SW480 (cell line): Measurements from ENCODE around the gene CACNA2D3.

ENCODE experiments used
- DNase-seq: peaks from one replicate; pipeline ENCODE4 v3.0.0-alpha.2; 2016; ENCODE audit warnings: low spot score

Gene CACNA2D3

GRCh38 chr3:54217828-54218227 is 95.5 kb downstream of the CACNA2D3 start:
- no peak for DNase-seq

GRCh38 chr3:54222316-54222715 is 100.0 kb downstream of the CACNA2D3 start:
- DNase-seq = no peak

GRCh38 chr3:54223063-54223462 is 100.7 kb downstream of the CACNA2D3 start:
- DNase-seq = no peak

GRCh38 chr3:54225841-54226528 is 103.6 kb downstream of the CACNA2D3 start:
- no peak for DNase-seq

GRCh38 chr3:54228806-54229205 is 106.5 kb downstream of the CACNA2D3 start:
- no peak for DNase-seq

GRCh38 chr3:54232618-54233017 is 110.3 kb downstream of the CACNA2D3 start:
- DNase-seq = no peak

GRCh38 chr3:54235998-54236397 is 113.6 kb downstream of the CACNA2D3 start:
- no peak for DNase-seq

- DNase-seq = no peak
Observed at GRCh38 chr3:54237109-54237508, 114.8 kb downstream of the CACNA2D3 start.

GRCh38 chr3:54237788-54238502 is 115.6 kb downstream of the CACNA2D3 start:
- DNase-seq = no peak

GRCh38 chr3:54240309-54240708 is 118.0 kb downstream of the CACNA2D3 start:
- DNase-seq = no peak

- DNase-seq = peak; percentile 58
Observed at GRCh38 chr3:54243056-54243931, 120.9 kb downstream of the CACNA2D3 start.

- no peak for DNase-seq
Observed at GRCh38 chr3:54243960-54244682, 121.8 kb downstream of the CACNA2D3 start.

GRCh38 chr3:54251705-54252104 is 129.4 kb downstream of the CACNA2D3 start:
- no peak for DNase-seq

GRCh38 chr3:54257125-54257720 is 134.9 kb downstream of the CACNA2D3 start:
- no peak for DNase-seq

GRCh38 chr3:54259636-54260035 is 137.3 kb downstream of the CACNA2D3 start:
- no peak for DNase-seq

GRCh38 chr3:54261141-54261540 is 138.8 kb downstream of the CACNA2D3 start:
- DNase-seq = no peak

- no peak for DNase-seq
Observed at GRCh38 chr3:54262541-54262940, 140.2 kb downstream of the CACNA2D3 start.

GRCh38 chr3:54262946-54263345 is 140.6 kb downstream of the CACNA2D3 start:
- no peak for DNase-seq

- no peak for DNase-seq
Observed at GRCh38 chr3:54264050-54264449, 141.7 kb downstream of the CACNA2D3 start.

GRCh38 chr3:54270816-54271526 is 148.6 kb downstream of the CACNA2D3 start:
- DNase-seq = no peak

GRCh38 chr3:54273791-54274190 is 151.4 kb downstream of the CACNA2D3 start:
- peak; percentile 48 for DNase-seq
